Keratinocyte (primary cell): ENCODE data around the gene TFDP1. TPM values are rescaled to one million over a fixed set of nuclear protein-coding genes. Genes with fewer than 3 reads are reported as not detected.

ENCODE experiments used
- DNase-seq: peaks from one replicate; pipeline ENCODE4 v3.0.0-alpha.2; 2011; ENCODE audit warnings: low read depth, missing footprints, low spot score
- FAIRE-seq: peaks from 2 replicates; lab custom pipeline; 2011; peaks lifted over from hg19 to GRCh38; lab: Jason Lieb, UNC
- H2AFZ ChIP-seq: 2 replicates; pipeline ENCODE4 v1.6.0; 2012; ENCODE audit warnings: low read length, control low read depth, inconsistent platforms; ENCODE audit not compliant: control insufficient read depth
- H3K27ac ChIP-seq: 2 replicates; pipeline ENCODE4 v1.5.1; 2011; ENCODE audit warnings: low read length; ENCODE audit not compliant: control insufficient read depth, insufficient read depth
- H3K27me3 ChIP-seq: 3 replicates; pipeline ENCODE4 v1.6.0; 2011; ENCODE audit warnings: low read length; ENCODE audit not compliant: control insufficient read depth, insufficient read depth; ENCODE audit errors: extremely low read depth
- H3K36me3 ChIP-seq, 2 experiments: 2 replicates in 1 of 2; 3 replicates in 1 of 2; pipeline ENCODE4 v1.5.1; 2011; ENCODE audit warnings: low read length in 2 of 2, mild to moderate bottlenecking in 1 of 2; ENCODE audit not compliant: control insufficient read depth in 2 of 2, insufficient read depth in 2 of 2; ENCODE audit errors: extremely low read depth in 1 of 2
- H3K4me1 ChIP-seq: 3 replicates; pipeline ENCODE4 v1.5.1; 2011; ENCODE audit warnings: low read length; ENCODE audit not compliant: control insufficient read depth, insufficient read depth; ENCODE audit errors: extremely low read depth
- H3K4me2 ChIP-seq: 3 replicates; pipeline ENCODE4 v1.6.0; 2011; ENCODE audit warnings: low read depth, low read length; ENCODE audit not compliant: control insufficient read depth, insufficient read depth; ENCODE audit errors: extremely low read depth
- H3K4me3 ChIP-seq, 3 experiments: fragments of 200-600 bp in 1 of 3; sonication (generic) in 1 of 3; 2 replicates in 2 of 3; 3 replicates in 1 of 3; pipeline ENCODE4 v1.5.1; 2011 to 2016; ENCODE audit warnings: low read length in 3 of 3, mild to moderate bottlenecking in 3 of 3, control low read depth in 2 of 3, inconsistent platforms in 1 of 3, low read depth in 1 of 3, mixed read lengths in 1 of 3, mixed run types in 1 of 3, moderate library complexity in 1 of 3; ENCODE audit not compliant: control insufficient read depth in 2 of 3, insufficient read depth in 2 of 3; ENCODE audit errors: extremely low read depth in 1 of 3
- H3K79me2 ChIP-seq: 2 replicates; pipeline ENCODE4 v1.6.0; 2012; ENCODE audit warnings: low read length; ENCODE audit not compliant: control insufficient read depth, insufficient read depth
- H3K9ac ChIP-seq: 3 replicates; pipeline ENCODE4 v1.6.0; 2011; ENCODE audit warnings: low read length; ENCODE audit not compliant: control insufficient read depth, insufficient read depth; ENCODE audit errors: extremely low read depth
- H3K9me1 ChIP-seq: 3 replicates; pipeline ENCODE4 v1.6.0; 2011; ENCODE audit warnings: low read length; ENCODE audit not compliant: control insufficient read depth, insufficient read depth; ENCODE audit errors: extremely low read depth
- H3K9me3 ChIP-seq: 2 replicates; pipeline ENCODE4 v1.5.1; 2012; ENCODE audit warnings: low read depth, low read length; ENCODE audit not compliant: control insufficient read depth
- H4K20me1 ChIP-seq: 3 replicates; pipeline ENCODE4 v1.6.0; 2011; ENCODE audit warnings: low read length; ENCODE audit not compliant: control insufficient read depth, insufficient read depth; ENCODE audit errors: extremely low read depth
- EZH2 ChIP-seq: IDR thresholded peaks from one replicate; pipeline ENCODE4 v1.6.1; 2012; ENCODE audit warnings: inconsistent platforms, mild to moderate bottlenecking, low read length, moderate library complexity
- dilution Hi-C: fragments of 300-500 bp; cut with MboI; formaldehyde crosslinking; loops from one replicate; pipeline ENCODE4 v1.7.0; 2020; ENCODE audit warnings: low sequenced_read_pairs; ENCODE audit not compliant: extremely low pct_ligation_motif_present
- polyA plus RNA-seq, 5 experiments: library from polyadenylated mRNA; depleted of rRNA in 3 of 5; stranded (reverse) in 3 of 5; stranded (forward) in 1 of 5; unstranded in 1 of 5; fragments of >200 nt; gene quantifications; 1 replicate in 1 of 5; 2 replicates in 3 of 5; 3 replicates in 1 of 5; pipeline versions ENCODE4 v1.2.1 to v1.2.3, GENCODE V29; 2011 to 2012; ENCODE audit warnings: missing spikeins in 2 of 5, low read depth in 1 of 5, low replicate concordance in 1 of 5
- TF ChIP-seq, protein P1 (sequence below), 3 experiments: IDR thresholded peaks in 1 of 3; conservative IDR thresholded peaks in 1 of 3; optimal IDR thresholded peaks in 1 of 3; 2 replicates in 2 of 3; 3 replicates in 1 of 3; pipeline versions ENCODE3 to v1.5.1; 2011; ENCODE audit warnings: low read length in 3 of 3, mild to moderate bottlenecking in 3 of 3, moderate library complexity in 2 of 3, control low read depth in 1 of 3, inconsistent platforms in 1 of 3; ENCODE audit not compliant: insufficient read depth in 2 of 3; ENCODE audit errors: extremely low read depth in 1 of 3

The TFDP1 gene
- polyA plus RNA-seq, 1 donor (not counting 4 experiments of a cell fraction or from before 2014, with no cell fraction given), result 105 TPM

DNA sequence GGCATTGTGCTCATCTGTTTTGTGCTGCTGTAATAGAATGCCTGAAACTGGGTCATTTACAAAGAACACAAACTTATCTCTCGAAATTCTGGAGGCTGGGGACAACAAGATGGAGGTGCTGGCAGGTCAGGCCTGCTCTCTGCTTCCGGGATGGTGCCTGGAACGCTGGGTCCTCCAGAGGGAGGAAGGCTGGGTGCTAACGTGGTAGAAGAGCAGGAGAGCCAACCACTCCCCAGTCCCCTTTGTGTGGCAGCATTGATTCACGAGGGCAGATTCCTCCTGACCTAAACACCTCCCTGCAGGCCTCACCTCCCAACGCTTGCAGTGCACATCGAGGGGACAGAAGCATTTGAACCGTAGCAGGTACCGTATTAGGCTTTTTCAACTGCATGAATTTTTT lies 34.1 kb upstream of the TFDP1 start:
- H3K79me2 ChIP-seq, result peaks cover 9% of the 10 kb centered on the region
- no peak overlapping the region for H3K4me3 ChIP-seq
- H3K9ac ChIP-seq, result no peak overlapping the region
- TF ChIP-seq EZH2, result no peak
- TF ChIP-seq, protein P1, sequence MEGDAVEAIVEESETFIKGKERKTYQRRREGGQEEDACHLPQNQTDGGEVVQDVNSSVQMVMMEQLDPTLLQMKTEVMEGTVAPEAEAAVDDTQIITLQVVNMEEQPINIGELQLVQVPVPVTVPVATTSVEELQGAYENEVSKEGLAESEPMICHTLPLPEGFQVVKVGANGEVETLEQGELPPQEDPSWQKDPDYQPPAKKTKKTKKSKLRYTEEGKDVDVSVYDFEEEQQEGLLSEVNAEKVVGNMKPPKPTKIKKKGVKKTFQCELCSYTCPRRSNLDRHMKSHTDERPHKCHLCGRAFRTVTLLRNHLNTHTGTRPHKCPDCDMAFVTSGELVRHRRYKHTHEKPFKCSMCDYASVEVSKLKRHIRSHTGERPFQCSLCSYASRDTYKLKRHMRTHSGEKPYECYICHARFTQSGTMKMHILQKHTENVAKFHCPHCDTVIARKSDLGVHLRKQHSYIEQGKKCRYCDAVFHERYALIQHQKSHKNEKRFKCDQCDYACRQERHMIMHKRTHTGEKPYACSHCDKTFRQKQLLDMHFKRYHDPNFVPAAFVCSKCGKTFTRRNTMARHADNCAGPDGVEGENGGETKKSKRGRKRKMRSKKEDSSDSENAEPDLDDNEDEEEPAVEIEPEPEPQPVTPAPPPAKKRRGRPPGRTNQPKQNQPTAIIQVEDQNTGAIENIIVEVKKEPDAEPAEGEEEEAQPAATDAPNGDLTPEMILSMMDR (optimal IDR thresholded peaks at IDR 0.05 in 1 of 3, IDR thresholded peaks at IDR 0.05 in 1 of 3, conservative IDR thresholded peaks at IDR 0.05 in 1 of 3; ENCODE audit: extremely low read depth in 1 of 3, insufficient read depth in 2 of 3, low read length in 3 of 3), result no peak
- dilution Hi-C loops, result no loop called here
- no peaks in the 10 kb centered on the region for H4K20me1 ChIP-seq
- H3K27ac ChIP-seq, result no peak overlapping the region
- no peak for DNase-seq
- no peaks in the 10 kb centered on the region for H3K9me3 ChIP-seq
- H3K4me2 ChIP-seq, result no peak overlapping the region
- H3K27me3 ChIP-seq, result no peaks in the 10 kb centered on the region
- H3K9me1 ChIP-seq, result no peaks in the 10 kb centered on the region
- H3K36me3 ChIP-seq, result peaks cover 4 to 8% of the 10 kb centered on the region in 2 experiments
- H2AFZ ChIP-seq, result no peak overlapping the region
- FAIRE-seq, result no peak
- peaks cover under 1% of the 10 kb centered on the region for H3K4me1 ChIP-seq

DNA sequence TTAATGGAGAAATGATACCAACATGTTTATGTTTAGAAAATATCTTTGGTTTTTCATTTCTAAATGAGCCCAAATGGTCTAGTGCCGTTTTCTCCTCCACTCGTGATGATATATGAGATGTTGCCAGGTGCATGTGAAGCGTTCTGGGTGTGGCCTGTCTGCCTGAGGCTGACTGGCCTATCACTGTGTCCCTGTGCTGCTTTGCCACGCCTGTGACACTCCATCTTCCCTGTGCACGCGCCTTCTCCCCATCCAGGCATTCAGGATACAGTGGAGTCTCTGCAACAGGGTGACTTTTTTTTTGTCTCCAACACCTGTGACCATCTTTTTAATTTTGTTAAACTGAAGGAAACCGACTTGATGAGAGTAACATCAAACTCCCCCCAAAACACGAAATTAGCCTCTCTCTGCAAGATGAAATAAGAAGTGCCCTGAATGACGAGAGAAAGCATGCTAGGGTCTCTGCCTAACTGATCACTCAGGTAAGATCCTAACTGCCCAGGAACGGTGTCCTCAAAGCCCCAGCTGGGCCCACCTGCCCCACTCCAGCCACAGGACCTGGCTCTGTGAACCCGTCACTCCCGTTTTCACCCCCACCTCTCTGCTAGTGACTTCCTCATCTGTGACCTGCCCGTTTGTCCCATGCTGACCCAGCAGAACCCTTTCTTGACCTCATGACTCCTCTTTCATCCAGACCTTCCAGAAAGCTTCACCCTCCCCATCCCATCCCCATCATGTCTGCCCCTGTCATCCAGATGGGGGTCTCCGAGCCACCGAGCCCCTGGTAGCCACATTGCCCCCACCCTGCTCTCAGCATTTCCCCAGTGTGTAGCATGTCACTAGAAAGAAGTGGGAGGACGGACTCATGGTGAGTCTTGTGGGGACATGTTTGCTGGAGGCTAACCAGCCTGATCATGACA lies 33.2 kb upstream of the TFDP1 start:
- TF ChIP-seq, protein P1 (optimal IDR thresholded peaks at IDR 0.05 in 1 of 3, IDR thresholded peaks at IDR 0.05 in 1 of 3, conservative IDR thresholded peaks at IDR 0.05 in 1 of 3; ENCODE audit: extremely low read depth in 1 of 3, insufficient read depth in 2 of 3, low read length in 3 of 3), result no peak
- no peak for TF ChIP-seq EZH2
- Histone ChIP-seq H3K27ac (no peak overlapping the region), H3K9me3 (no peaks in the 10 kb centered on the region), H3K9me1 (no peaks in the 10 kb centered on the region), H3K4me3 (no peak overlapping the region), H3K9ac (no peak overlapping the region), H4K20me1 (no peaks in the 10 kb centered on the region), H3K27me3 (no peaks in the 10 kb centered on the region), H3K4me2 (no peak overlapping the region), H3K36me3 (peaks cover 4 to 8% of the 10 kb centered on the region in 2 experiments), H3K79me2 (peaks cover 3% of the 10 kb centered on the region), H2AFZ (no peak overlapping the region), H3K4me1 (no peaks in the 10 kb centered on the region)
- FAIRE-seq (no peak), DNase-seq (no peak)
- dilution Hi-C loops, result no loop called here
